Activated B cell treated with CpG ODN at 0.5 μM for 24 hours (primary cell): ENCODE results near the gene SPG21. TPM values are rescaled to one million over a fixed set of nuclear protein-coding genes. Genes with fewer than 3 reads are reported as not detected.

Experiments used
- ATAC-seq: fragments of 200-7000 bp; cut with Tn5 transposase; one replicate; pipeline ENCODE4 v1.10.0; 2021; ENCODE audit warnings: low read depth, mild to moderate bottlenecking, moderate library complexity
- CTCF ChIA-PET: fragments of 350-600 bp; sonication (Branson Sonifier 250); formaldehyde crosslinking; loops from one replicate; lab custom pipeline; 2021; ENCODE audit warnings: antibody characterized with exemption; lab: Charles Lee
- POLR2A ChIA-PET: fragments of 350-600 bp; sonication (Branson Sonifier 250); formaldehyde crosslinking; loops from one replicate; lab custom pipeline; 2021; ENCODE audit warnings: antibody characterized with exemption; lab: Charles Lee
- DNase-seq: peaks from one replicate; pipeline ENCODE4 v3.0.0; 2022
- H3K27ac Mint-ChIP-seq: one replicate; pipeline ENCODE4 v1.8.0; 2020; ENCODE audit warnings: mixed read lengths
- H3K27me3 Mint-ChIP-seq: one replicate; pipeline ENCODE4 v1.8.0; 2021; ENCODE audit warnings: mixed read lengths
- H3K36me3 Mint-ChIP-seq: one replicate; pipeline ENCODE4 v1.8.0; 2021; ENCODE audit warnings: low read depth, mixed read lengths
- H3K4me1 Mint-ChIP-seq: one replicate; pipeline ENCODE4 v1.8.0; 2021; ENCODE audit warnings: mixed read lengths
- H3K4me3 Mint-ChIP-seq: one replicate; pipeline ENCODE4 v1.8.0; 2020; ENCODE audit warnings: mild to moderate bottlenecking, mixed read lengths
- H3K9me3 Mint-ChIP-seq: one replicate; pipeline ENCODE4 v1.8.0; 2020; ENCODE audit warnings: mixed read lengths
- CTCF ChIP-seq: fragments of 200-600 bp; IDR thresholded peaks from one replicate; pipeline ENCODE4 v1.8.0; 2022; ENCODE audit warnings: antibody characterized with exemption, mild to moderate bottlenecking
- intact Hi-C: fragments of 100-400 bp; cut with micrococcal nuclease; formaldehyde crosslinking; loops from one replicate; pipeline ENCODE4 v1.15.1; 2024
- total RNA-seq: library from RNA; stranded (reverse); gene quantifications from 2 replicates; pipeline ENCODE4 v1.2.3, GENCODE V29; 2022

SPG21 gene
- total RNA-seq, 1 donor from 2014 or later: 75.7 TPM

DNA sequence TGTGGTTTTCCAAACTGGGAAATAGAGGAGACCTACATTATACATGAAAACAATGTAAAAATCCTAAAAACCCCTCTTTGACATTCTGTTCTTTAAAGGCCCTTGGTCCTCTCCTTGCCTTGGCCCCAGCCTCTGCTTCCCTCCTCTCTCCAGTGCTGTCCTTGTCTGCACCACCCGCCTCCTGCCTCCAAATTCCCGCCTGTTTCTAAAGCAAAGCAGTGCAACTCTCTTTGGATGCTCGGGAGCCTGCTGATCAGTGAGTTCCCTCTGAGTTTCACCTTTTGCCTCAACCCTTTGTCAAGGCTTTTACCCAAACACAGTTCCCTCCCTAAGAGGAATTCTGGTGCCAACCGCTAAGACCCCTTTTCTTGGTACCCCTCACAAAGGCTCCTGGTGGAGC lies 70.0 kb downstream of the SPG21 start:
- Mint-ChIP-seq H3K27me3 (no peaks in the 10 kb centered on the region), H3K27ac (no peak overlapping the region), H3K36me3 (no peaks in the 10 kb centered on the region), H3K4me1 (no peaks in the 10 kb centered on the region), H3K4me3 (no peak overlapping the region), H3K9me3 (no peaks in the 10 kb centered on the region)
- CTCF ChIA-PET: interaction anchor here (1.3 kb wide), 1 partner anchor 84 kb away, joined by 3 read pairs; no protein-coding TSS in a partner anchor
- POLR2A ChIA-PET: no interaction called here
- ATAC-seq (no peak), DNase-seq (no peak)
- intact Hi-C loops: no loop called here
- TF ChIP-seq CTCF: no peak

DNA sequence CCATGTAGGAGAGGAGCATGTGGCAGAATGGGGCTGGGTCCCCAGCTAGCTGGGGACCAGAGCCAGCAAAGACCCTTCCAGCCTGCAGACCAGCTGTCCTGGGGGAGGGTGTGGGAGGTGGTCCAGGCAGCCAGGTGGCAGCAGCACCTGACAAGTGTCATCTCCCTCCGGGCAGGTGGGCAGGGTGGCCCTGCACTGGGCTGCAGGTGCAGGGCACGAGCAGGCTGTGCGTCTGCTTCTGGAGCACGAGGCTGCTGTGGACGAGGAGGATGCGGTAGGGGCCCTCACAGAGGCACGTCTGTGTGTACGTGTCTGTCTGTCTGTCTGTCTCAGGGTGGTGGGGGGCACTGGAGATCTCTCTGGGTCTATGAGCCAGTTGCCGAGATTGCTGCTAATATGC lies 72.5 kb downstream of the SPG21 start:
- H3K27me3 Mint-ChIP-seq: peaks cover 2% of the 10 kb centered on the region
- no peak overlapping the region for H3K27ac Mint-ChIP-seq
- intact Hi-C loops: no loop called here
- no peaks in the 10 kb centered on the region for H3K4me1 Mint-ChIP-seq
- no peak for TF ChIP-seq CTCF
- H3K4me3 Mint-ChIP-seq: no peak overlapping the region
- ChIA-PET CTCF (interaction anchor here (1.0 kb wide), 1 partner anchor 11 kb away, joined by 3 read pairs; no protein-coding TSS in a partner anchor), POLR2A (no interaction called here)
- no peak for ATAC-seq
- no peaks in the 10 kb centered on the region for H3K36me3 Mint-ChIP-seq
- no peak for DNase-seq
- no peaks in the 10 kb centered on the region for H3K9me3 Mint-ChIP-seq

DNA sequence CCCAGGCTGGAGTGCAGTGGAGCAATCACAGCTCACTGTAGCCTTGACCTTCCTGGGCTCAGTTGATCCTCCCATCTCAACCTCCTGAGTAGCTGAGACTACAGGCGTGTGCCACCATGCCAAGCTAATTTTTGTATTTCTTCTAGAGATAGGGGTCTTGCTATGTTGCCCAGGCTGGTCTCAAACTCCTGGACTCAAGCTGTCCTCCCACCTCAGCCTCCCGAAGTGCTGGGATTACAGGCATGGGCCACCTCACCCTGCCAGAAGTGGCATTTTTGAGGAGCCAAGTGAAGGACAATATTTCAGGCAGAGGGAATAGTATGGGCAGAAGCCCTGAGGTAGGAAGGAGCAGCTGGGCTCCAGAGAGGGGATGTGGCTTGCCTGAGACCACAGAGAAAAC lies 73.3 kb downstream of the SPG21 start:
- H3K27me3 Mint-ChIP-seq: peaks cover 5% of the 10 kb centered on the region
- H3K9me3 Mint-ChIP-seq: no peaks in the 10 kb centered on the region
- peaks cover 2% of the 10 kb centered on the region for H3K4me1 Mint-ChIP-seq
- ATAC-seq (no peak), DNase-seq (no peak)
- CTCF ChIA-PET: interaction anchor here (1.0 to 1.5 kb wide), 2 partner anchors 10 to 15 kb away, joined by 3 read pairs; no protein-coding TSS in a partner anchor
- no peak for TF ChIP-seq CTCF
- no peak overlapping the region for H3K27ac Mint-ChIP-seq
- H3K36me3 Mint-ChIP-seq: no peaks in the 10 kb centered on the region
- no peak overlapping the region for H3K4me3 Mint-ChIP-seq
- POLR2A ChIA-PET: interaction anchor here (0.7 kb wide), 1 partner anchor 229 kb away, joined by 3 read pairs; no protein-coding TSS in a partner anchor
- intact Hi-C loops: no loop called here

GRCh38 chr15:64915518-64916227 lies 74.0 kb downstream of the SPG21 start:
- Mint-ChIP-seq H3K27me3 (peaks cover 9% of the 10 kb centered on the region), H3K27ac (no peak overlapping the region), H3K4me3 (no peak overlapping the region), H3K9me3 (no peaks in the 10 kb centered on the region), H3K36me3 (no peaks in the 10 kb centered on the region), H3K4me1 (peaks cover 7% of the 10 kb centered on the region)
- ChIA-PET CTCF (interaction anchor here (1.5 kb wide), 1 partner anchor 14 kb away, joined by 3 read pairs; no protein-coding TSS in a partner anchor), POLR2A (no interaction called here)
- intact Hi-C loops: no loop called here
- no peak for ATAC-seq
- TF ChIP-seq CTCF: no peak
- no peak for DNase-seq

Other genes starting within 250 kb of the SPG21 start
- gene RBPMS2, start 214.3 kb downstream of the SPG21 start, total RNA-seq: 0.91 and 0.93 TPM in 2 replicates
- 3.3 and 5.5 TPM in 2 replicates for gene PIF1, start 164.3 kb downstream of the SPG21 start, total RNA-seq
- gene PLEKHO2, start 148.0 kb downstream of the SPG21 start, total RNA-seq: 36.5 and 38.1 TPM in 2 replicates
- 3.7 and 3.9 TPM in 2 replicates for gene ANKDD1A, start 78.0 kb downstream of the SPG21 start, total RNA-seq
- gene MTFMT, start 39.7 kb upstream of the SPG21 start, total RNA-seq: 9.8 and 13.5 TPM in 2 replicates
- not detected in 2 replicates for gene SLC51B, start 55.5 kb upstream of the SPG21 start, total RNA-seq
- not detected in 2 replicates for gene RASL12, start 78.1 kb upstream of the SPG21 start, total RNA-seq
- gene KBTBD13, start 86.8 kb upstream of the SPG21 start, total RNA-seq: not detected in 2 replicates
- 5.9 and 9.6 TPM in 2 replicates for gene UBAP1L, start 125.3 kb upstream of the SPG21 start, total RNA-seq
- 29.3 and 30.7 TPM in 2 replicates for gene PDCD7, start 143.9 kb upstream of the SPG21 start, total RNA-seq
- 52.2 and 53.5 TPM in 2 replicates for gene CLPX, start 195.4 kb upstream of the SPG21 start, total RNA-seq
- 0.10 and 0.18 TPM in 2 replicates for gene CILP, start 221.6 kb upstream of the SPG21 start, total RNA-seq